Mesothelial cell of epicardium (in vitro differentiated cells): ENCODE results near the gene CALCOCO1. TPM values are rescaled to one million over a fixed set of nuclear protein-coding genes. Genes with fewer than 3 reads are reported as not detected.
"Not testable (repeated sequence)": the region's sequence is repeated elsewhere in the genome, so short reads cannot be mapped to it uniquely, and the experiment has no call there.

Experiments used
- DNase-seq, 2 experiments: peaks; one replicate each; pipeline ENCODE4 v3.0.0; 2021; ENCODE audit warnings: low spot score in 2 of 2; ENCODE audit not compliant: unreplicated experiment in 2 of 2
- H3K27ac Mint-ChIP-seq: 2 replicates; pipeline ENCODE4 v1.8.0; 2021; ENCODE audit warnings: mixed read lengths
- H3K27me3 Mint-ChIP-seq: 2 replicates; pipeline ENCODE4 v1.8.0; 2021; ENCODE audit warnings: low read depth, mixed read lengths
- H3K36me3 Mint-ChIP-seq: 2 replicates; pipeline ENCODE4 v1.8.0; 2021; ENCODE audit warnings: mixed read lengths
- H3K4me1 Mint-ChIP-seq: 2 replicates; pipeline ENCODE4 v1.8.0; 2021; ENCODE audit warnings: mixed read lengths
- H3K4me3 Mint-ChIP-seq: 2 replicates; pipeline ENCODE4 v1.8.0; 2021; ENCODE audit warnings: mild to moderate bottlenecking, moderate library complexity, mixed read lengths
- H3K9me3 Mint-ChIP-seq: 2 replicates; pipeline ENCODE4 v1.8.0; 2021; ENCODE audit warnings: mixed read lengths
- CTCF ChIP-seq: fragments of 200-600 bp; sonication (generic); IDR thresholded peaks from one replicate; pipeline ENCODE4 v1.5.0; 2021; ENCODE audit warnings: antibody characterized with exemption; ENCODE audit not compliant: unreplicated experiment
- total RNA-seq: library from RNA; stranded (reverse); gene quantifications from 3 replicates; pipeline ENCODE4 v1.2.1, GENCODE V29; 2021

Gene CALCOCO1
- total RNA-seq, 1 donor from 2014 or later = 130 TPM

GRCh38 chr12:53719649-53720048 lies 7.6 kb downstream of the CALCOCO1 start:
- DNase-seq = no peak
- Mint-ChIP-seq H3K9me3 (no peaks in the 10 kb centered on the region), H3K4me1 (no peaks in the 10 kb centered on the region), H3K27me3 (no peaks in the 10 kb centered on the region), H3K4me3 (no peak overlapping the region), H3K36me3 (peaks cover 49% of the 10 kb centered on the region), H3K27ac (no peak overlapping the region)
- no peak for TF ChIP-seq CTCF

- H3K9me3 Mint-ChIP-seq, H3K27ac Mint-ChIP-seq, H3K4me3 Mint-ChIP-seq, H3K27me3 Mint-ChIP-seq, DNase-seq, H3K4me1 Mint-ChIP-seq: not testable (repeated sequence)
- H3K36me3 Mint-ChIP-seq = peaks cover 47% of the 10 kb centered on the region
Observed at GRCh38 chr12:53718567-53718966, 8.7 kb downstream of the CALCOCO1 start.

- H3K36me3 Mint-ChIP-seq = peaks cover 47% of the 10 kb centered on the region
- TF ChIP-seq CTCF = no peak
Observed at GRCh38 chr12:53717319-53717718, 9.9 kb downstream of the CALCOCO1 start.

GRCh38 chr12:53714004-53714403 lies 13.2 kb downstream of the CALCOCO1 start:
- peaks cover 6% of the 10 kb centered on the region for H3K27me3 Mint-ChIP-seq
- DNase-seq = no peak
- no peaks in the 10 kb centered on the region for H3K9me3 Mint-ChIP-seq
- H3K27ac Mint-ChIP-seq = no peak overlapping the region
- H3K4me3 Mint-ChIP-seq = no peak overlapping the region
- peaks cover 4% of the 10 kb centered on the region for H3K4me1 Mint-ChIP-seq
- H3K36me3 Mint-ChIP-seq = peaks cover 24% of the 10 kb centered on the region
- TF ChIP-seq CTCF = no peak

More at GRCh38 chr12:53717319-53717718, 9.9 kb downstream of the CALCOCO1 start:
- H3K27ac Mint-ChIP-seq = no peak overlapping the region
- no peaks in the 10 kb centered on the region for H3K4me1 Mint-ChIP-seq
- DNase-seq = no peak
- no peak overlapping the region for H3K4me3 Mint-ChIP-seq
- H3K27me3 Mint-ChIP-seq = no peaks in the 10 kb centered on the region
- no peaks in the 10 kb centered on the region for H3K9me3 Mint-ChIP-seq

GRCh38 chr12:53713516-53713915 lies 13.7 kb downstream of the CALCOCO1 start:
- Mint-ChIP-seq H3K4me1 (peaks cover 5% of the 10 kb centered on the region), H3K27me3 (peaks cover 11% of the 10 kb centered on the region), H3K4me3 (no peak overlapping the region), H3K9me3 (no peaks in the 10 kb centered on the region), H3K36me3 (peaks cover 24% of the 10 kb centered on the region), H3K27ac (no peak overlapping the region)
- DNase-seq = no peak
- no peak for TF ChIP-seq CTCF

GRCh38 chr12:53712059-53712643 lies 15.1 kb downstream of the CALCOCO1 start:
- H3K4me1 Mint-ChIP-seq = peaks cover 5% of the 10 kb centered on the region
- peaks cover 21% of the 10 kb centered on the region for H3K36me3 Mint-ChIP-seq
- no peak overlapping the region for H3K4me3 Mint-ChIP-seq
- DNase-seq = no peak
- no peak overlapping the region for H3K27ac Mint-ChIP-seq
- no peaks in the 10 kb centered on the region for H3K9me3 Mint-ChIP-seq
- H3K27me3 Mint-ChIP-seq = peaks cover 20% of the 10 kb centered on the region
- TF ChIP-seq CTCF = no peak
